KMS-11 (cell line): ENCODE data around the gene MYH14.

ENCODE experiments used
- H2AFZ ChIP-seq: fragments of 200-600 bp; sonication (generic); 2 replicates; pipeline ENCODE4 v1.6.1; 2016; ENCODE audit warnings: antibody characterized with exemption, mixed run types, low read depth
- H3K27ac ChIP-seq: fragments of 200-600 bp; sonication (generic); 2 replicates; pipeline ENCODE4 v1.6.1; 2016; ENCODE audit warnings: mild to moderate bottlenecking, mixed run types
- H3K27me3 ChIP-seq: fragments of 200-600 bp; sonication (generic); 2 replicates; pipeline ENCODE4 v1.6.1; 2017; ENCODE audit warnings: mild to moderate bottlenecking, low read depth, mixed run types, moderate library complexity; ENCODE audit not compliant: insufficient read depth
- H3K36me3 ChIP-seq: fragments of 200-600 bp; sonication (generic); 2 replicates; pipeline ENCODE4 v1.6.1; 2017; ENCODE audit warnings: mild to moderate bottlenecking, mixed run types; ENCODE audit not compliant: insufficient read depth
- H3K4me1 ChIP-seq: fragments of 200-600 bp; sonication (generic); 2 replicates; pipeline ENCODE4 v1.6.1; 2016; ENCODE audit warnings: mild to moderate bottlenecking, low read depth, mixed run types; ENCODE audit not compliant: poor library complexity, severe bottlenecking
- H3K4me2 ChIP-seq: fragments of 200-600 bp; sonication (generic); 2 replicates; pipeline ENCODE4 v1.7.0; 2016; ENCODE audit warnings: mild to moderate bottlenecking, mixed run types
- H3K4me3 ChIP-seq: fragments of 200-600 bp; sonication (generic); IDR thresholded peaks from 2 replicates; pipeline ENCODE4 v1.6.1; 2017; ENCODE audit warnings: low read depth, low read length, mixed read lengths; ENCODE audit not compliant: insufficient read depth
- H3K79me2 ChIP-seq: fragments of 200-600 bp; sonication (generic); 2 replicates; pipeline ENCODE4 v1.6.1; 2016; ENCODE audit warnings: low read depth, mixed run types; ENCODE audit not compliant: insufficient read depth
- H3K9ac ChIP-seq: fragments of 200-600 bp; sonication (generic); 2 replicates; pipeline ENCODE4 v1.6.1; 2016; ENCODE audit warnings: mild to moderate bottlenecking, mixed run types
- H4K20me1 ChIP-seq: fragments of 200-600 bp; sonication (generic); 2 replicates; pipeline ENCODE4 v1.6.1; 2016; ENCODE audit warnings: mild to moderate bottlenecking, mixed run types; ENCODE audit not compliant: insufficient read depth
- CTCF ChIP-seq: fragments of 200-600 bp; sonication (generic); conservative IDR thresholded peaks from 2 replicates; pipeline ENCODE4 v1.6.1; 2017; ENCODE audit warnings: low read depth, mild to moderate bottlenecking, antibody characterized with exemption, low read length, moderate library complexity, mixed read lengths

Gene MYH14

GRCh38 chr19:50159078-50159477, 44.3 kb upstream of the MYH14 start:
- H3K4me3 ChIP-seq: no peak overlapping the region
- H3K27ac ChIP-seq: no peak overlapping the region
- no peaks in the 10 kb centered on the region for H4K20me1 ChIP-seq
- no peaks in the 10 kb centered on the region for H3K4me1 ChIP-seq
- H3K36me3 ChIP-seq: no peaks in the 10 kb centered on the region
- H2AFZ ChIP-seq: no peak overlapping the region
- no peaks in the 10 kb centered on the region for H3K79me2 ChIP-seq
- no peak overlapping the region for H3K4me2 ChIP-seq
- no peak overlapping the region for H3K9ac ChIP-seq
- H3K27me3 ChIP-seq: peaks cover 27% of the 10 kb centered on the region; the same call in 1 of the 2 replicates
- TF ChIP-seq CTCF: no peak

- H3K9ac ChIP-seq: no peak within 1 kb of the TSS
- H3K36me3 ChIP-seq: no peaks in the 10 kb centered on the region
- H3K4me3 ChIP-seq: no peak within 1 kb of the TSS
- peaks cover 22% of the 10 kb centered on the region; the same call in 1 of the 2 replicates for H3K27me3 ChIP-seq
- no peak within 1 kb of the TSS for H3K4me2 ChIP-seq
- H3K4me1 ChIP-seq: no peaks in the 10 kb centered on the region
- no peak for TF ChIP-seq CTCF
- H2AFZ ChIP-seq: no peak within 1 kb of the TSS
- no peak within 1 kb of the TSS for H3K27ac ChIP-seq
- H3K79me2 ChIP-seq: no peaks in the 10 kb centered on the region
- no peaks in the 10 kb centered on the region for H4K20me1 ChIP-seq
Measured at GRCh38 chr19:50162988-50163387, 40.4 kb upstream of the MYH14 start, which contains the start of gene IZUMO2. IZUMO2 (minus strand) TSS chr19:50163281; CDS start chr19:50163194, 87 bp downstream.

GRCh38 chr19:50167314-50167721, 36.1 kb upstream of the MYH14 start:
- Histone ChIP-seq H3K79me2 (no peaks in the 10 kb centered on the region), H2AFZ (no peak overlapping the region), H4K20me1 (no peaks in the 10 kb centered on the region), H3K4me2 (no peak overlapping the region), H3K4me1 (no peaks in the 10 kb centered on the region), H3K36me3 (no peaks in the 10 kb centered on the region), H3K27me3 (peaks cover 10% of the 10 kb centered on the region; the same call in 1 of the 2 replicates), H3K9ac (no peak overlapping the region), H3K4me3 (no peak overlapping the region), H3K27ac (no peak overlapping the region)
- no peak for TF ChIP-seq CTCF

- H3K4me1 ChIP-seq: no peaks in the 10 kb centered on the region
- no peak overlapping the region for H3K27ac ChIP-seq
- no peak overlapping the region for H2AFZ ChIP-seq
- no peak for TF ChIP-seq CTCF
- no peak overlapping the region for H3K4me2 ChIP-seq
- H3K4me3 ChIP-seq: no peak overlapping the region
- no peaks in the 10 kb centered on the region for H4K20me1 ChIP-seq
- H3K79me2 ChIP-seq: no peaks in the 10 kb centered on the region
- peaks cover 16% of the 10 kb centered on the region for H3K27me3 ChIP-seq
- no peaks in the 10 kb centered on the region for H3K36me3 ChIP-seq
- no peak overlapping the region for H3K9ac ChIP-seq
Measured at GRCh38 chr19:50171752-50172151, 31.7 kb upstream of the MYH14 start.
